ENCODE data around the gene ASPSCR1. TPM values are rescaled to one million over a fixed set of nuclear protein-coding genes. Genes with fewer than 3 reads are reported as not detected.

The ASPSCR1 gene
- total RNA-seq, 2 donors from 2014 or later, result 17.9 to 57.4 TPM

- H3K9me3 ChIP-seq, result no peaks in the 10 kb centered on the region
- WGBS, 2 donors, result 69 to 88% methylated on average over 3 to 19 of the region's 19 CpGs
- H3K36me3 ChIP-seq (replicated peaks in 1 of 2; ENCODE audit: insufficient read depth in 1 of 2, low read depth in 2 of 2), result peaks cover 5 to 19% of the 10 kb centered on the region in 2 donors
- no peak overlapping the region for H3K4me3 ChIP-seq
- peaks cover 38% of the 10 kb centered on the region for H3K4me1 ChIP-seq
- H3K27ac ChIP-seq, result no peak overlapping the region
- H3K27me3 ChIP-seq, result no peaks in the 10 kb centered on the region
- ATAC-seq (no peak), DNase-seq (no peak)
- no peak for TF ChIP-seq CTCF (IDR thresholded peaks at IDR 0.05)
- TF ChIP-seq POLR2A (IDR thresholded peaks at IDR 0.05), result no peak
- intact Hi-C loops (cut with DNase I), result no loop called here
These were observed 75.7 kb downstream of the ASPSCR1 start for GRCh38 chr17:82053130-82053529.

DNA sequence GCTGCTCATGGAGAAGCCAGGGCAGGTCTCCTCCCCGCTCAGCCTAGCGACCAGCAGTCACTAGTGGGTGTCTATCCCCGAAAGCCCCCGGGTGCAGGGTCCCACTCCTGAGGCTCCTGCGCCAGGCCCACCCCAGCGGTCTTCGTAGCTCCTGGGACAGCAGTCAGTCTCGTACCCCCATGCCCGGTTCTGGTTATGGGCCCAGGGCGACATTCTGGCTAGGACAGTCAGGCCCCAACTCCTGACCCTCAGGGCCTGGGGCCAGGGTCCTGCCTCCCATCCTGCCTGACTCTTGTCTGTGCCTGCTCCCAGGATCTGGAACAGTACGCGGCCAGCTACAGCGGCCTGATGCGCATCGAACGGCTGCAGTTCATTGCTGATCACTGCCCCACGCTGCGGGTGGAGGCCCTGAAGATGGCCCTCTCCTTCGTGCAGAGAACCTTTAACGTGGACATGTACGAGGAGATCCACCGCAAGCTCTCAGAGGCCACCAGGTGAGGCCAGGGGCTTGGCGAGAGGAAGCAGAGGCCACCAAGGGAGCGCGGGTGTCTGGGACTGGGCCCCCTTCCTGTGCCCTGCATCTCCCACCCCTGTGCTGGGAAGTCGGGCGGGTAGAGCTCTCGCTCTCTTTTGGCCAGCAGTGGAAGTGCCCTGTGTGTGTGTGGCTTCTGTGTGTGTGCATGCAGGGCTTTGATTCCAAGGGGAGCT lies 76.3 kb downstream of the ASPSCR1 start:
- peak in 1 of 4 donors; percentile 13 for DNase-seq
- 92 to 93% methylated on average over 12 to 28 of the region's 28 CpGs for WGBS, 2 donors
- Histone ChIP-seq H3K27ac (no peak overlapping the region), H3K27me3 (no peaks in the 10 kb centered on the region), H3K9me3 (no peaks in the 10 kb centered on the region), H3K36me3 (replicated peaks in 1 of 2; ENCODE audit: insufficient read depth in 1 of 2, low read depth in 2 of 2) (peaks cover 5 to 19% of the 10 kb centered on the region in 2 donors), H3K4me1 (peaks cover 38% of the 10 kb centered on the region), H3K4me3 (no peak overlapping the region)
- ATAC-seq, result no peak
- TF ChIP-seq POLR2A (IDR thresholded peaks at IDR 0.05) (no peak), CTCF (IDR thresholded peaks at IDR 0.05) (no peak)
- intact Hi-C loops (cut with DNase I), result no loop called here

DNA sequence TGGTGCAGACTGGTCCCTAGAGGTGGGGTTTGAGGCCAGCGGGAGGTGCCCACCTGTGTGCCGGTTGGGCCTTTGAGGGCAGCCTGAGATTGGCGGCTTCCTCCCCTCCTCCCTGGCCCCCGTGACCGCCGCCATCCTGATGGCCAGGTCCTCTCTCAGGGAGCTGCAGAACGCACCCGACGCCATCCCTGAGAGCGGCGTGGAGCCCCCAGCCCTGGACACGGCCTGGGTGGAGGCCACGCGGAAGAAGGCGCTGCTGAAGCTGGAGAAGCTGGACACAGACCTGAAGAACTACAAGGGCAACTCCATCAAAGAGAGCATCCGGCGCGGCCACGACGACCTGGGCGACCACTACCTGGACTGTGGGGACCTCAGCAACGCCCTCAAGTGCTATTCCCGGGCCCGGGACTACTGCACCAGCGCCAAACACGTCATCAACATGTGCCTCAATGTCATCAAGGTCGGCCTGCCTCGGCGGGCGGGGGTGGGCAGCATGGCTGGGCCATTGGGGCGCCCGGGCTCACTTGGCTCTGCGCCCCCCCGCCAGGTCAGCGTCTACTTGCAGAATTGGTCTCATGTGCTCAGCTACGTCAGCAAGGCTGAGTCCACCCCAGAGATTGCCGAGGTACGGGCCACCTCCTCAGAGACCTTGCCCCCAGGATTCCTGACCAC lies 77.1 kb downstream of the ASPSCR1 start:
- Histone ChIP-seq H3K4me1 (peaks cover 33% of the 10 kb centered on the region), H3K4me3 (no peak overlapping the region), H3K36me3 (replicated peaks in 1 of 2; ENCODE audit: insufficient read depth in 1 of 2, low read depth in 2 of 2) (peaks cover 5 to 19% of the 10 kb centered on the region in 2 donors), H3K27ac (no peak overlapping the region), H3K27me3 (no peaks in the 10 kb centered on the region), H3K9me3 (no peaks in the 10 kb centered on the region)
- TF ChIP-seq CTCF (IDR thresholded peaks at IDR 0.05), result no peak
- TF ChIP-seq POLR2A (IDR thresholded peaks at IDR 0.05), result no peak
- peak in 1 of 4 donors; percentile 8 for DNase-seq
- WGBS, 2 donors, result 83 to 88% methylated on average over 7 to 36 of the region's 38 CpGs
- ATAC-seq, result no peak
- intact Hi-C loops (cut with DNase I), result no loop called here

GRCh38 chr17:82055023-82055964 lies 77.9 kb downstream of the ASPSCR1 start:
- no peak for TF ChIP-seq POLR2A (IDR thresholded peaks at IDR 0.05)
- no peak for TF ChIP-seq CTCF (IDR thresholded peaks at IDR 0.05)
- H3K36me3 ChIP-seq (replicated peaks in 1 of 2; ENCODE audit: insufficient read depth in 1 of 2, low read depth in 2 of 2), result peaks cover 7 to 22% of the 10 kb centered on the region in 2 donors
- peaks cover 25% of the 10 kb centered on the region for H3K4me1 ChIP-seq

More at GRCh38 chr17:82055023-82055964, 77.9 kb downstream of the ASPSCR1 start:
- 87 to 88% methylated on average over 11 to 18 of the region's 26 CpGs for WGBS, 2 donors
- ATAC-seq (no peak), DNase-seq (no peak)
- intact Hi-C loops (cut with DNase I), result no loop called here
- no peak overlapping the region for H3K27ac ChIP-seq
- no peaks in the 10 kb centered on the region for H3K27me3 ChIP-seq
- H3K4me3 ChIP-seq, result no peak overlapping the region
- H3K9me3 ChIP-seq, result no peaks in the 10 kb centered on the region

Data from body of pancreas (tissue), 4 donors.